Right lobe of liver (tissue), 4 donors: ENCODE results near the gene ALG3.

Source experiments
- CTCF ChIP-seq, 4 donors: fragments of 200-600 bp in 3 of 4; fragments of 450-650 bp in 1 of 4; IDR thresholded peaks; one replicate each; pipeline versions ENCODE4 v1.5.1 to v1.8.0; 2016 to 2022; ENCODE audit warnings: antibody characterized with exemption in 4 of 4, mild to moderate bottlenecking in 2 of 4
- POLR2A ChIP-seq: fragments of 450-650 bp; IDR thresholded peaks from one replicate; pipeline ENCODE4 v1.6.1; 2017; ENCODE audit warnings: antibody characterized with exemption, mild to moderate bottlenecking
- donor health status: DM: no; HTN: no; CAD: no.
- donor health status: DM: no; HTN: no; CAD: no.
- donor health status: DM: no; HTN: yes; CAD: no.

- TF ChIP-seq CTCF (IDR thresholded peaks at IDR 0.05) (no peak), POLR2A (no peak)
Measured at GRCh38 chr3:184234671-184235380, 13.9 kb downstream of the ALG3 start.
